H9 (cell line): ENCODE measurements around the gene EHD4. TPM values are rescaled to one million over a fixed set of nuclear protein-coding genes. Genes with fewer than 3 reads are reported as not detected.

Experiments
- DNase-seq: peaks from one replicate; pipeline ENCODE4 v3.0.0-alpha.2; 2017
- H2AFZ ChIP-seq: one replicate; pipeline ENCODE4 v1.6.1; 2013; ENCODE audit warnings: mild to moderate bottlenecking, low read length, control low read depth, moderate library complexity
- H2AK5ac ChIP-seq: 2 replicates; pipeline ENCODE4 v1.6.1; 2013; ENCODE audit warnings: low read length, control low read depth, mixed read lengths; ENCODE audit not compliant: insufficient read length
- H2BK120ac ChIP-seq: one replicate; pipeline ENCODE4 v1.6.1; 2013; ENCODE audit warnings: low read depth, mild to moderate bottlenecking, low read length, control low read depth, inconsistent platforms; ENCODE audit not compliant: poor library complexity, severe bottlenecking
- H2BK12ac ChIP-seq: 2 replicates; pipeline ENCODE4 v1.6.1; 2013; ENCODE audit warnings: low read length, control low read depth, mixed read lengths, low read depth; ENCODE audit not compliant: insufficient read length
- H2BK15ac ChIP-seq: 2 replicates; pipeline ENCODE4 v1.6.1; 2013; ENCODE audit warnings: low read depth, low read length, control low read depth
- H2BK20ac ChIP-seq: one replicate; pipeline ENCODE4 v1.6.1; 2013; ENCODE audit warnings: low read depth, mild to moderate bottlenecking, low read length, control low read depth, inconsistent platforms; ENCODE audit not compliant: poor library complexity, severe bottlenecking
- H2BK5ac ChIP-seq: 2 replicates; pipeline ENCODE4 v1.6.1; 2013; ENCODE audit warnings: low read length, control low read depth, mixed read lengths; ENCODE audit not compliant: insufficient read length
- H3K14ac ChIP-seq: 2 replicates; pipeline ENCODE4 v1.6.1; 2013; ENCODE audit warnings: low read length, control low read depth; ENCODE audit not compliant: insufficient read depth
- H3K18ac ChIP-seq: 2 replicates; pipeline ENCODE4 v1.6.1; 2013; ENCODE audit warnings: low read depth, mild to moderate bottlenecking, mixed read lengths, low read length, control low read depth; ENCODE audit not compliant: insufficient read length
- H3K23ac ChIP-seq: 2 replicates; pipeline ENCODE4 v1.6.1; 2013; ENCODE audit warnings: low read length, control low read depth, mixed read lengths, low read depth; ENCODE audit not compliant: insufficient read length
- H3K23me2 ChIP-seq: 2 replicates; pipeline ENCODE4 v1.6.1; 2013; ENCODE audit warnings: low read depth, mild to moderate bottlenecking, mixed read lengths, low read length, control low read depth; ENCODE audit not compliant: insufficient read length, poor library complexity, severe bottlenecking
- H3K27ac ChIP-seq: 2 replicates; pipeline ENCODE4 v1.5.1; 2013; ENCODE audit warnings: low read length, control low read depth, mixed read lengths, low read depth; ENCODE audit not compliant: insufficient read length
- H3K27me3 ChIP-seq: 2 replicates; pipeline ENCODE4 v1.6.1; 2013; ENCODE audit warnings: low read length, control low read depth, inconsistent platforms; ENCODE audit not compliant: insufficient read depth
- H3K4ac ChIP-seq: 2 replicates; pipeline ENCODE4 v1.6.1; 2013; ENCODE audit warnings: low read depth, mild to moderate bottlenecking, control low read depth, inconsistent platforms, low read length, moderate library complexity
- H3K4me1 ChIP-seq: 2 replicates; pipeline ENCODE4 v1.6.1; 2013; ENCODE audit warnings: low read length, control low read depth, inconsistent platforms; ENCODE audit not compliant: insufficient read depth
- H3K4me2 ChIP-seq: 2 replicates; pipeline ENCODE4 v1.6.1; 2013; ENCODE audit warnings: low read length, control low read depth, mixed read lengths; ENCODE audit not compliant: insufficient read length, insufficient read depth
- H3K56ac ChIP-seq: 2 replicates; pipeline ENCODE4 v1.6.1; 2013; ENCODE audit warnings: low read depth, mild to moderate bottlenecking, mixed read lengths, low read length, control low read depth; ENCODE audit not compliant: insufficient read length
- H3K79me1 ChIP-seq: 2 replicates; pipeline ENCODE4 v1.6.1; 2013; ENCODE audit warnings: low read depth, mild to moderate bottlenecking, moderate library complexity, low read length, control low read depth, inconsistent platforms; ENCODE audit not compliant: insufficient read depth, poor library complexity, severe bottlenecking
- H3K79me2 ChIP-seq: 2 replicates; pipeline ENCODE4 v1.6.1; 2013; ENCODE audit warnings: low read length, control low read depth, inconsistent platforms; ENCODE audit not compliant: insufficient read depth
- H3K9ac ChIP-seq: 2 replicates; pipeline ENCODE4 v1.6.1; 2013; ENCODE audit warnings: low read length, control low read depth, mixed read lengths; ENCODE audit not compliant: insufficient read length; ENCODE audit errors: extremely low read depth
- H3K9me3 ChIP-seq: one replicate; pipeline ENCODE4 v1.6.1; 2013; ENCODE audit warnings: low read depth, low read length, inconsistent platforms; ENCODE audit not compliant: control insufficient read depth
- H3T11ph ChIP-seq: one replicate; pipeline ENCODE4 v1.6.1; 2013; ENCODE audit warnings: mild to moderate bottlenecking, low read length, control low read depth, inconsistent platforms
- H4K20me1 ChIP-seq: one replicate; pipeline ENCODE4 v1.6.1; 2013; ENCODE audit not compliant: control insufficient read depth, insufficient read length, insufficient read depth
- H4K5ac ChIP-seq: 2 replicates; pipeline ENCODE4 v1.6.1; 2013; ENCODE audit warnings: low read depth, mild to moderate bottlenecking, mixed read lengths, low read length, control low read depth; ENCODE audit not compliant: insufficient read length
- H4K8ac ChIP-seq: replicated peaks from 2 replicates; pipeline ENCODE4 v1.6.1; 2013; ENCODE audit warnings: low read length, control low read depth, mixed read lengths, low read depth; ENCODE audit not compliant: insufficient read length
- H4K91ac ChIP-seq: 2 replicates; pipeline ENCODE4 v1.6.1; 2013; ENCODE audit warnings: low read depth, mild to moderate bottlenecking, moderate library complexity, mixed read lengths, low read length, control low read depth; ENCODE audit not compliant: insufficient read length
- H3K27ac Mint-ChIP-seq, 3 experiments: 2 replicates in 2 of 3; 3 replicates in 1 of 3; pipeline ENCODE4 v1.8.0; 2020 to 2021; ENCODE audit warnings: mixed read lengths in 3 of 3, mild to moderate bottlenecking in 1 of 3, moderate library complexity in 1 of 3
- H3K27me3 Mint-ChIP-seq: 2 replicates; pipeline ENCODE4 v1.8.0; 2021; ENCODE audit warnings: low read depth, mild to moderate bottlenecking, moderate library complexity, mixed read lengths
- H3K36me3 Mint-ChIP-seq, 3 experiments: 2 replicates in 2 of 3; 3 replicates in 1 of 3; pipeline ENCODE4 v1.8.0; 2020 to 2021; ENCODE audit warnings: low read depth in 3 of 3, mixed read lengths in 3 of 3; ENCODE audit not compliant: insufficient read depth in 1 of 3
- H3K4me1 Mint-ChIP-seq, 2 experiments: 2 replicates each; pipeline ENCODE4 v1.8.0; 2020; ENCODE audit warnings: mixed read lengths in 2 of 2
- H3K4me3 Mint-ChIP-seq, 2 experiments: 2 replicates in 1 of 2; 3 replicates in 1 of 2; pipeline ENCODE4 v1.8.0; 2020 to 2021; ENCODE audit warnings: mild to moderate bottlenecking in 2 of 2, mixed read lengths in 2 of 2, moderate library complexity in 1 of 2
- H3K9me3 Mint-ChIP-seq, 2 experiments: 2 replicates in 1 of 2; 3 replicates in 1 of 2; pipeline ENCODE4 v1.8.0; 2020; ENCODE audit warnings: mild to moderate bottlenecking in 2 of 2, mixed read lengths in 2 of 2, moderate library complexity in 1 of 2
- CTCF ChIP-seq: fragments of 200-600 bp; sonication (generic); conservative IDR thresholded peaks from 3 replicates; pipeline ENCODE4 v1.8.0; 2021; ENCODE audit warnings: antibody characterized with exemption, mild to moderate bottlenecking
- WGBS: extraction: QIAGEN DNeasy Blood & Tissue Kit; methylation state at CpG from one replicate; pipeline ENCODE4 v1.1.7; 2013; ENCODE audit warnings: missing lambda C conversion rate, low lambda C conversion rate, mixed read lengths; ENCODE audit not compliant: insufficient read length; ENCODE audit errors: extremely low coverage; 5-methylcytosine and 5-hydroxymethylcytosine counted together
- total RNA-seq: library from RNA; stranded (reverse); gene quantifications from 2 replicates; pipeline ENCODE4 v1.2.1, GENCODE V29; 2021

EHD4 gene
- total RNA-seq, 1 experiment from 2014 or later, result 22.9 TPM

- H3K27ac ChIP-seq, result no peak overlapping the region
- no peaks in the 10 kb centered on the region for H3K9me3 ChIP-seq
- peaks cover 2% of the 10 kb centered on the region; the same call in 1 of the 2 replicates for H3K27me3 Mint-ChIP-seq
- no peak overlapping the region for H3K9ac ChIP-seq
- no peak overlapping the region for H3K4ac ChIP-seq
- no peak overlapping the region for H2AK5ac ChIP-seq
- no peaks in the 10 kb centered on the region for H3K27me3 ChIP-seq
- H4K20me1 ChIP-seq, result no peaks in the 10 kb centered on the region
- no peak overlapping the region for H3K14ac ChIP-seq
- H4K8ac ChIP-seq, result no peak overlapping the region
- no peak overlapping the region for H2BK5ac ChIP-seq
- no peak overlapping the region for H3K23ac ChIP-seq
- no peak overlapping the region for H4K91ac ChIP-seq
- H2BK12ac ChIP-seq, result no peak overlapping the region
- H3K4me1 ChIP-seq, result no peaks in the 10 kb centered on the region; the same call in 1 of the 2 replicates
- no peak overlapping the region for H3K4me2 ChIP-seq
- H3K56ac ChIP-seq, result no peak overlapping the region
- H3K9me3 Mint-ChIP-seq, result no peaks in the 10 kb centered on the region
- H2BK15ac ChIP-seq, result no peak overlapping the region
- TF ChIP-seq CTCF, result no peak
- no peak overlapping the region for H4K5ac ChIP-seq
- no peaks in the 10 kb centered on the region for H3K79me2 ChIP-seq
- no peak overlapping the region for H2BK20ac ChIP-seq
- no peaks in the 10 kb centered on the region for H3K23me2 ChIP-seq
- H3K4me1 Mint-ChIP-seq, result peaks cover 6 to 7% of the 10 kb centered on the region in 2 experiments
- no peak for DNase-seq
- H3K18ac ChIP-seq, result no peak overlapping the region
- no CpG with 5 or more reads among the region's 7 CpGs for WGBS
- H3K4me3 Mint-ChIP-seq, result no peak overlapping the region
- H3K79me1 ChIP-seq, result no peaks in the 10 kb centered on the region
- no peak overlapping the region for H3T11ph ChIP-seq
- peak overlapping the region in 1 of 3 experiments; percentile 20; a peak in 1 of 7 replicates for H3K27ac Mint-ChIP-seq
- no peaks in the 10 kb centered on the region for H3K36me3 Mint-ChIP-seq
- H2AFZ ChIP-seq, result no peak overlapping the region
- H2BK120ac ChIP-seq, result no peak overlapping the region
Measured at GRCh38 chr15:41990243-41990605, 17.9 kb upstream of the EHD4 start.
